ENCODE results near the gene NCOA4.
"Not testable (repeated sequence)": the region's sequence is repeated elsewhere in the genome, so short reads cannot be mapped to it uniquely, and the experiment has no call there.

The NCOA4 gene

GRCh38 chr10:45997994-45998763 is 32.2 kb downstream of the NCOA4 start:
- Histone ChIP-seq H3K4me3 (replicated peaks; ENCODE audit: insufficient read depth, low read length) (no peak overlapping the region), H3K27ac (replicated peaks) (no peak overlapping the region; the same call in 1 of the 2 replicates), H3K27me3 (ENCODE audit: insufficient read depth, poor library complexity, severe bottlenecking) (no peaks in the 10 kb centered on the region)
- no peak for DNase-seq (ENCODE audit: low read depth in 1 of 2, low spot score in 1 of 2)
- TF ChIP-seq POLR2AphosphoS5 (IDR thresholded peaks at IDR 0.05; ENCODE audit: low read depth): no peak
- no peak for TF ChIP-seq GABPA (IDR thresholded peaks at IDR 0.05; ENCODE audit: low read depth)
- no peak for TF ChIP-seq CTCF (IDR thresholded peaks at IDR 0.05; ENCODE audit: insufficient read depth, low read length)
- TF ChIP-seq SPI1 (IDR thresholded peaks at IDR 0.05; ENCODE audit: borderline replicate concordance, low read depth): no peak
- no peak for TF ChIP-seq REST (IDR thresholded peaks at IDR 0.05; ENCODE audit: insufficient replicate concordance, low read depth)

- no peak overlapping the region for H3K4me3 ChIP-seq (replicated peaks; ENCODE audit: insufficient read depth, low read length)
- DNase-seq (ENCODE audit: low read depth in 1 of 2, low spot score in 1 of 2): no peak
- no peak for TF ChIP-seq CTCF (IDR thresholded peaks at IDR 0.05; ENCODE audit: insufficient read depth, low read length)
- no peak overlapping the region for H3K27ac ChIP-seq (replicated peaks)
- H3K27me3 ChIP-seq (ENCODE audit: insufficient read depth, poor library complexity, severe bottlenecking): no peaks in the 10 kb centered on the region
Measured at GRCh38 chr10:45997557-45997956, 32.9 kb downstream of the NCOA4 start.

GRCh38 chr10:45985590-45985989 is 44.8 kb downstream of the NCOA4 start:
- not testable (repeated sequence) for DNase-seq (ENCODE audit: low read depth in 1 of 2, low spot score in 1 of 2); H3K27me3 ChIP-seq (ENCODE audit: insufficient read depth, poor library complexity, severe bottlenecking); H3K27ac ChIP-seq (replicated peaks); H3K4me3 ChIP-seq (replicated peaks; ENCODE audit: insufficient read depth, low read length)

GRCh38 chr10:45984473-45984872 is 46.0 kb downstream of the NCOA4 start:
- H3K27me3 ChIP-seq (ENCODE audit: insufficient read depth, poor library complexity, severe bottlenecking); H3K4me3 ChIP-seq (replicated peaks; ENCODE audit: insufficient read depth, low read length); H3K27ac ChIP-seq (replicated peaks); DNase-seq (ENCODE audit: low read depth in 1 of 2, low spot score in 1 of 2): not testable (repeated sequence)

- not testable (repeated sequence) for H3K4me3 ChIP-seq (replicated peaks; ENCODE audit: insufficient read depth, low read length); H3K27ac ChIP-seq (replicated peaks); H3K27me3 ChIP-seq (ENCODE audit: insufficient read depth, poor library complexity, severe bottlenecking)
- DNase-seq (ENCODE audit: low read depth in 1 of 2, low spot score in 1 of 2): peak in 1 of 2 experiments; percentile 68
Measured at GRCh38 chr10:45983538-45984186, 46.8 kb downstream of the NCOA4 start.

GRCh38 chr10:45981367-45981766 is 49.1 kb downstream of the NCOA4 start:
- not testable (repeated sequence) for DNase-seq (ENCODE audit: low read depth in 1 of 2, low spot score in 1 of 2); H3K4me3 ChIP-seq (replicated peaks; ENCODE audit: insufficient read depth, low read length); H3K27me3 ChIP-seq (ENCODE audit: insufficient read depth, poor library complexity, severe bottlenecking); H3K27ac ChIP-seq (replicated peaks)

- H3K27ac ChIP-seq (replicated peaks); H3K27me3 ChIP-seq (ENCODE audit: insufficient read depth, poor library complexity, severe bottlenecking); H3K4me3 ChIP-seq (replicated peaks; ENCODE audit: insufficient read depth, low read length); DNase-seq (ENCODE audit: low read depth in 1 of 2, low spot score in 1 of 2): not testable (repeated sequence)
Measured at GRCh38 chr10:45978554-45978953, 51.9 kb downstream of the NCOA4 start.

- H3K27me3 ChIP-seq (ENCODE audit: insufficient read depth, poor library complexity, severe bottlenecking); H3K27ac ChIP-seq (replicated peaks); DNase-seq (ENCODE audit: low read depth in 1 of 2, low spot score in 1 of 2): not testable (repeated sequence)
- peak overlapping the region; percentile 80 for H3K4me3 ChIP-seq (replicated peaks; ENCODE audit: insufficient read depth, low read length)
Measured at GRCh38 chr10:45974041-45974440, 56.4 kb downstream of the NCOA4 start.

- Histone ChIP-seq H3K4me3 (replicated peaks; ENCODE audit: insufficient read depth, low read length) (peak overlapping the region; percentile 80), H3K27ac (replicated peaks) (peak overlapping the region; percentile 78)
- H3K27me3 ChIP-seq (ENCODE audit: insufficient read depth, poor library complexity, severe bottlenecking); DNase-seq (ENCODE audit: low read depth in 1 of 2, low spot score in 1 of 2): not testable (repeated sequence)
Measured at GRCh38 chr10:45972813-45973169, 57.6 kb downstream of the NCOA4 start.

All from HL-60 (cell line).